ENCODE data around the gene KCNQ2. TPM values are rescaled to one million over a fixed set of nuclear protein-coding genes. Genes with fewer than 3 reads are reported as not detected.

KCNQ2 gene
- total RNA-seq, 1 experiment from 2014 or later, result 86.5 TPM

DNA sequence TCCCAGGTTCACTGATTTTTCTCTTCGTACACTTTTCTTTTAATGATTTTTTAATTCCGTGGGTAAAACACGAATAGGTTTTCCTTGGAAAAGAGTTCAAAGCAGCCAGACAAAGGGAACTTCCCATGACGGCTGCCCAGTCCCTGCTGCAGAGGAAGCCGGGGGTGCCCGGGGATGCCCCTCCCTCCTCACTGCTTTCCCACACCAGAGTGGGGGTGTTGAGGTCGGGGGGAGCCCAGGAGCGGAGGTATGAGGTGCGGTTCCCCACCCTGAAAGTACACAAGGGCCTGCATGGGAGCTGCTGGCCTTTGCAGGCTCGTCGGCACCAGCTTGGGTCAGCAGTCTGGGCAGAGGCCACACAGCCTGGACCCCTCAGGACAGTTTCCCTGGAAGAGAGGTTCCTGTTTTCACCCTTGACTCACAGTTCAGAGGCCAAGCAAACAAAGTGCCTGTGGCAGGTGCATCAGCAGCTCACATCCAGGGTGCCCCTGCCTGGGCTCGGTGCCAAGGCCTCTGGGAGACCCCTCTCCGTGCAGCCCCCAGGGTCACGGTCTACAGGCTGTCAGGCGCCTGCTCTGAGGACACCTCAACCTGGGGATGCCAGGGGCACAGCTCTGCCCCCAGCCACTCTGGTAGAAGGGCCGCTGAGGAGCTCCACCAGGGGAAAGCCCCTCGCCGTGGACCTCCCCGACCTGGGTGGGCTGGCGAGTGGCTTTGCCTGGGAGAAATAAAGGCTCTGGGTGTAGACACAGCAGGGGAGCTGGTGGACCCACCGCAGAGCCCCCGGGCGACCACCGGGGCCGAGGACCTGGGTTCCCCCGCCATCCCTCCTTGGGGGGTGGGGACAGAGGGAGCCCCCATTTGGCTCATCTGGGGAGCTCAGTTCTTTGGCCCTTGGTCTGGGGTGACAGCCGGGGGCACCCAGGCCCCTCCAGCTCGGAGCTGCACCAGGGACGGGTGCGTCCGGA, 95.9 kb downstream of the KCNQ2 start:
- Histone ChIP-seq H3K9me3 (ENCODE audit: control insufficient read depth in 1 of 2, insufficient read depth in 1 of 2, low read depth in 1 of 2, low read length in 2 of 2) (no peaks in the 10 kb centered on the region), H4K20me1 (ENCODE audit: insufficient read depth) (no peaks in the 10 kb centered on the region), H3K4me3 (replicated peaks in 1 of 2; ENCODE audit: low read depth in 1 of 2, low read length in 2 of 2) (no peak overlapping the region), H3K36me3 (ENCODE audit: control insufficient read depth in 1 of 2, insufficient read depth in 2 of 2, low read length in 2 of 2) (no peaks in the 10 kb centered on the region), H2AFZ (ENCODE audit: low read depth, low read length, poor library complexity, severe bottlenecking) (no peak overlapping the region), H3K79me2 (ENCODE audit: insufficient read depth, low read length) (no peaks in the 10 kb centered on the region), H3K27me3 (ENCODE audit: insufficient read depth, low read length) (peaks cover 18% of the 10 kb centered on the region; the same call in 1 of the 2 replicates), H3K4me2 (ENCODE audit: low read length) (no peak overlapping the region), H3K4me1 (ENCODE audit: control insufficient read depth in 1 of 2, insufficient read depth in 2 of 2, low read length in 2 of 2) (no peaks in the 10 kb centered on the region), H3K9me2 (ENCODE audit: insufficient read depth) (no peaks in the 10 kb centered on the region), H3K27ac (ENCODE audit: low read depth, low read length) (no peak overlapping the region), H3K9ac (ENCODE audit: low read length) (no peak overlapping the region)
- ChIA-PET RAD21 (ENCODE audit: low non-redundant PET in 1 of 2, low total read pairs in 2 of 2, uncharacterized antibody in 2 of 2, unreplicated experiment in 2 of 2) (no interaction called here), CTCF (interaction anchor here (1.5 kb wide), 1 partner anchor 153 kb away, joined by 7 read pairs; no protein-coding TSS in a partner anchor), POLR2A (no interaction called here)
- no peak for DNase-seq (ENCODE audit: low read depth, low spot score)
- no TSS peak for BruUV-seq (replicated peaks)
- no peak for TF ChIP-seq POLR2AphosphoS5 (IDR thresholded peaks at IDR 0.05; ENCODE audit: low read depth, low read length)
- no peak for TF ChIP-seq ATF3 (IDR thresholded peaks at IDR 0.05)
- TF ChIP-seq SRF (IDR thresholded peaks at IDR 0.05; ENCODE audit: low read depth), result no peak
- TF ChIP-seq CBX3 (IDR thresholded peaks at IDR 0.05; ENCODE audit: low read depth), result no peak
- no peak for TF ChIP-seq ZBTB33 (IDR thresholded peaks at IDR 0.05; ENCODE audit: extremely low read depth, insufficient replicate concordance, low read length)
- ATAC-seq, result no peak
- intact Hi-C loops (cut with micrococcal nuclease), result no loop called here

DNA sequence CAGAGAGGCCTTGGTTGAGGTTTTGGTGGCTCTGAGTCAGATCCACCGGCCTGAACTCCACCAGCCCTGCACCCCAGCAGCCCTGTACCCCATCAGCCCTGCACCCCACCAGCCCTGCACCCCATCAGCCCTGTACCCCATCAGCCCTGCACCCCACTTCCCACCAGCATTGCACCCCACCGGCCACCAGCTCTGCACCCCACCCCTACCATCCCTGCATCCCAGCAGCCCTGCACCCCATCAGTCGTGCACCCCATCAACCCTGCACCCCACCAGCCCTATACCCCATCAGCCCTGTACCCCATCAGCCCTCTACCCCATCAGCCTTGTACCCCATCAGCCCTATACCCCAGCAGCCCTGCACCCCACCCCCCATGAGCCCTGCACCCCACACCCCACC, 97.0 kb downstream of the KCNQ2 start:
- no peak for ATAC-seq
- Histone ChIP-seq H3K79me2 (ENCODE audit: insufficient read depth, low read length) (no peaks in the 10 kb centered on the region), H3K27ac (ENCODE audit: low read depth, low read length) (no peak overlapping the region), H3K36me3 (ENCODE audit: control insufficient read depth in 1 of 2, insufficient read depth in 2 of 2, low read length in 2 of 2) (no peaks in the 10 kb centered on the region), H3K9me2 (ENCODE audit: insufficient read depth) (no peaks in the 10 kb centered on the region), H3K9me3 (ENCODE audit: control insufficient read depth in 1 of 2, insufficient read depth in 1 of 2, low read depth in 1 of 2, low read length in 2 of 2) (no peaks in the 10 kb centered on the region), H4K20me1 (ENCODE audit: insufficient read depth) (no peaks in the 10 kb centered on the region), H3K9ac (ENCODE audit: low read length) (no peak overlapping the region), H3K4me1 (ENCODE audit: control insufficient read depth in 1 of 2, insufficient read depth in 2 of 2, low read length in 2 of 2) (no peaks in the 10 kb centered on the region), H2AFZ (ENCODE audit: low read depth, low read length, poor library complexity, severe bottlenecking) (no peak overlapping the region), H3K27me3 (ENCODE audit: insufficient read depth, low read length) (peaks cover 18% of the 10 kb centered on the region; the same call in 1 of the 2 replicates), H3K4me2 (ENCODE audit: low read length) (no peak overlapping the region), H3K4me3 (replicated peaks in 1 of 2; ENCODE audit: low read depth in 1 of 2, low read length in 2 of 2) (no peak overlapping the region)
- ChIA-PET CTCF (no interaction called here), POLR2A (no interaction called here), RAD21 (ENCODE audit: low non-redundant PET in 1 of 2, low total read pairs in 2 of 2, uncharacterized antibody in 2 of 2, unreplicated experiment in 2 of 2) (no interaction called here)
- intact Hi-C loops (cut with micrococcal nuclease), result no loop called here
- BruUV-seq (replicated peaks), result no TSS peak
- DNase-seq (ENCODE audit: low read depth, low spot score), result no peak
- TF ChIP-seq SP1 (IDR thresholded peaks at IDR 0.05; ENCODE audit: low read depth), result no peak
- TF ChIP-seq RAD21 (IDR thresholded peaks at IDR 0.05; ENCODE audit: low read depth), result no peak
- no peak for TF ChIP-seq CTCF (IDR thresholded peaks at IDR 0.05 in 2 of 3, conservative IDR thresholded peaks at IDR 0.05 in 1 of 3; ENCODE audit: borderline replicate concordance in 1 of 3, insufficient read depth in 1 of 3, low read depth in 2 of 3, low read length in 2 of 3)
- TF ChIP-seq EZH2phosphoT487 (IDR thresholded peaks at IDR 0.05; ENCODE audit: borderline replicate concordance), result no peak
- TF ChIP-seq YY1 (IDR thresholded peaks at IDR 0.05; ENCODE audit: extremely low read depth, insufficient replicate concordance, low read depth, low read length), result no peak
- no peak for TF ChIP-seq ELF1 (IDR thresholded peaks at IDR 0.05; ENCODE audit: borderline replicate concordance, low read depth)
- TF ChIP-seq EZH2 (IDR thresholded peaks at IDR 0.05), result no peak

Measured in HCT116 (cell line).